Caco-2 (cell line): Measurements from ENCODE around the gene GOLGA8H. TPM values are rescaled to one million over a fixed set of nuclear protein-coding genes. Genes with fewer than 3 reads are reported as not detected.
"Not testable (repeated sequence)": the region's sequence is repeated elsewhere in the genome, so short reads cannot be mapped to it uniquely, and the experiment has no call there.

Source experiments
- BruUV-seq: library from RNA; stranded (reverse); fragments of 400-500 nt; replicated peaks from 2 replicates; lab custom pipeline; 2021; lab: Mats Ljungman, UMichigan
- CTCF ChIA-PET: fragments of 300-600 bp; sonication (Branson Sonifier 250); formaldehyde crosslinking; loops from one replicate; lab custom pipeline; 2022; ENCODE audit warnings: antibody characterized with exemption; lab: Charles Lee
- POLR2A ChIA-PET: fragments of 300-600 bp; sonication (Branson Sonifier 250); formaldehyde crosslinking; loops from one replicate; lab custom pipeline; 2022; ENCODE audit warnings: antibody characterized with exemption; lab: Charles Lee
- DNase-seq, 2 experiments: peaks; one replicate each; pipeline versions ENCODE4 v3.0.0 to v3.0.0-alpha.2; 2020 to 2022
- H3K27me3 ChIP-seq: replicated peaks from 2 replicates; pipeline ENCODE4 v1.6.0; 2011; ENCODE audit warnings: low read length; ENCODE audit not compliant: control insufficient read depth, insufficient read depth
- H3K36me3 ChIP-seq: 2 replicates; pipeline ENCODE4 v1.5.1; 2011; ENCODE audit warnings: low read length; ENCODE audit not compliant: control insufficient read depth, insufficient read depth
- H3K4me1 ChIP-seq: fragments of 250-450 bp; sonication (Bioruptor Pico); 2 replicates; pipeline ENCODE4 v1.5.1; 2020; ENCODE audit warnings: mild to moderate bottlenecking
- H3K4me3 ChIP-seq: 2 replicates; pipeline ENCODE4 v1.5.1; 2011; ENCODE audit warnings: low read depth, mild to moderate bottlenecking, control low read depth, low read length
- H3K9me3 ChIP-seq: fragments of 250-450 bp; sonication (Bioruptor Pico); 2 replicates; pipeline ENCODE4 v1.5.1; 2020; ENCODE audit warnings: mild to moderate bottlenecking, moderate library complexity
- H3K27ac Mint-ChIP-seq: one replicate; pipeline ENCODE4 v1.8.0; 2022; ENCODE audit warnings: mixed read lengths; ENCODE audit not compliant: unreplicated experiment
- H3K27me3 Mint-ChIP-seq: one replicate; pipeline ENCODE4 v1.8.0; 2022; ENCODE audit warnings: mixed read lengths; ENCODE audit not compliant: insufficient read depth, unreplicated experiment
- H3K36me3 Mint-ChIP-seq: one replicate; pipeline ENCODE4 v1.8.0; 2022; ENCODE audit warnings: mild to moderate bottlenecking, mixed read lengths; ENCODE audit not compliant: insufficient read depth, unreplicated experiment
- H3K4me1 Mint-ChIP-seq: one replicate; pipeline ENCODE4 v1.8.0; 2022; ENCODE audit warnings: low read depth, mixed read lengths; ENCODE audit not compliant: unreplicated experiment
- H3K4me3 Mint-ChIP-seq: one replicate; pipeline ENCODE4 v1.8.0; 2022; ENCODE audit warnings: mild to moderate bottlenecking, moderate library complexity, mixed read lengths; ENCODE audit not compliant: unreplicated experiment
- H3K9me3 Mint-ChIP-seq: one replicate; pipeline ENCODE4 v1.8.0; 2022; ENCODE audit warnings: mixed read lengths; ENCODE audit not compliant: unreplicated experiment
- CTCF ChIP-seq, 2 experiments: fragments of 200-600 bp in 1 of 2; IDR thresholded peaks; 1 replicate in 1 of 2; 2 replicates in 1 of 2; pipeline versions ENCODE4 v1.5.1 to v1.8.0; 2011 to 2022; ENCODE audit warnings: antibody characterized with exemption in 1 of 2, control low read depth in 1 of 2, inconsistent platforms in 1 of 2, low read depth in 1 of 2, low read length in 1 of 2, mild to moderate bottlenecking in 1 of 2, moderate library complexity in 1 of 2; ENCODE audit not compliant: insufficient read depth in 1 of 2, severe bottlenecking in 1 of 2, unreplicated experiment in 1 of 2
- intact Hi-C: fragments of 100-400 bp; cut with micrococcal nuclease; formaldehyde crosslinking; loops from one replicate; pipeline ENCODE4 v1.10.0; 2022; ENCODE audit not compliant: unreplicated experiment
- total RNA-seq: library from RNA; stranded (reverse); gene quantifications from 2 replicates; pipeline ENCODE4 v1.2.3, GENCODE V29; 2022

Gene GOLGA8H
- total RNA-seq, 1 experiment from 2014 or later = 0.16 TPM

- H3K4me3 ChIP-seq = peak within 1 kb of the TSS; percentile 52
- H3K36me3 Mint-ChIP-seq = peaks cover 14% of the 10 kb centered on the region
- CTCF ChIA-PET, H3K9me3 Mint-ChIP-seq, H3K36me3 ChIP-seq, H3K27me3 ChIP-seq, H3K27me3 Mint-ChIP-seq, intact Hi-C loops, H3K9me3 ChIP-seq, H3K4me1 Mint-ChIP-seq, H3K4me1 ChIP-seq: not testable (repeated sequence)
- TF ChIP-seq CTCF (IDR thresholded peaks at IDR 0.05; ENCODE audit: insufficient read depth in 1 of 2, low read depth in 1 of 2, low read length in 1 of 2, severe bottlenecking in 1 of 2, unreplicated experiment in 1 of 2) = peak in 1 of 2 experiments; percentile 14
- peak within 1 kb of the TSS; percentile 92 for H3K27ac Mint-ChIP-seq
- DNase-seq = peak; percentile 98
- TSS peak; percentile 90 for BruUV-seq
- peak within 1 kb of the TSS; percentile 90 for H3K4me3 Mint-ChIP-seq
- POLR2A ChIA-PET = interaction anchor here (0.6 kb wide), 1 partner anchor 1989 kb away, joined by 8 read pairs; no protein-coding TSS in a partner anchor
Observed at GRCh38 chr15:30625436-30626193, 21.8 kb downstream of the GOLGA8H start, which contains the start of gene ARHGAP11B. ARHGAP11B (plus strand) TSS chr15:30626128.

- H3K4me3 ChIP-seq = peak overlapping the region; percentile 52
- H3K4me1 ChIP-seq, H3K36me3 ChIP-seq, H3K4me1 Mint-ChIP-seq, intact Hi-C loops, H3K27me3 ChIP-seq, H3K27me3 Mint-ChIP-seq, H3K9me3 ChIP-seq, H3K9me3 Mint-ChIP-seq, BruUV-seq, CTCF ChIA-PET: not testable (repeated sequence)
- peak in 1 of 2 experiments; percentile 40 for DNase-seq
- Mint-ChIP-seq H3K27ac (peak overlapping the region; percentile 92), H3K4me3 (peak overlapping the region; percentile 90), H3K36me3 (peaks cover 18% of the 10 kb centered on the region)
- POLR2A ChIA-PET = interaction anchor here (0.6 kb wide), 1 partner anchor 1989 kb away, joined by 8 read pairs; no protein-coding TSS in a partner anchor
Observed at GRCh38 chr15:30626194-30626565, 22.4 kb downstream of the GOLGA8H start.

GRCh38 chr15:30626632-30627031 lies 22.8 kb downstream of the GOLGA8H start:
- H3K4me3 Mint-ChIP-seq = peak overlapping the region; percentile 90
- peak; percentile 15 to 41 for DNase-seq
- intact Hi-C loops, H3K36me3 ChIP-seq, BruUV-seq, H3K27me3 Mint-ChIP-seq, H3K9me3 Mint-ChIP-seq, H3K27me3 ChIP-seq, POLR2A ChIA-PET, H3K9me3 ChIP-seq, H3K4me1 ChIP-seq, H3K4me1 Mint-ChIP-seq, CTCF ChIA-PET: not testable (repeated sequence)
- H3K4me3 ChIP-seq = peak overlapping the region; percentile 52
- H3K36me3 Mint-ChIP-seq = peaks cover 18% of the 10 kb centered on the region
- H3K27ac Mint-ChIP-seq = peak overlapping the region; percentile 92
